ENCODE measurements around the gene HDC. TPM values are rescaled to one million over a fixed set of nuclear protein-coding genes. Genes with fewer than 3 reads are reported as not detected.

The HDC gene
- total RNA-seq, 4 donors from 2014 or later, result 0.66 to 5.9 (median 1.1) TPM

GRCh38 chr15:50227076-50227475 lies 38.5 kb downstream of the HDC start:
- Histone ChIP-seq H3K27me3 (no peaks in the 10 kb centered on the region), H3K9me3 (no peaks in the 10 kb centered on the region), H3K27ac (no peak overlapping the region), H3K36me3 (no peaks in the 10 kb centered on the region), H3K4me3 (no peak overlapping the region), H3K4me1 (no peaks in the 10 kb centered on the region)
- WGBS, 2 donors, result 69 to 76% methylated on average over 5 of the region's 5 CpGs
- TF ChIP-seq CTCF (IDR thresholded peaks at IDR 0.05), result no peak
- TF ChIP-seq POLR2A (IDR thresholded peaks at IDR 0.05), result no peak
- TF ChIP-seq EP300 (IDR thresholded peaks at IDR 0.05), result no peak
- DNase-seq (ENCODE audit: low spot score in 2 of 2), result no peak

- no peak for DNase-seq (ENCODE audit: low spot score in 2 of 2)
- no peak overlapping the region for H3K27ac ChIP-seq
- no peaks in the 10 kb centered on the region for H3K9me3 ChIP-seq
- no peaks in the 10 kb centered on the region for H3K27me3 ChIP-seq
- H3K4me3 ChIP-seq, result no peak overlapping the region
- WGBS, 2 donors, result 95 to 96% methylated on average over 3 of the region's 3 CpGs
- TF ChIP-seq EP300 (IDR thresholded peaks at IDR 0.05) (no peak), CTCF (IDR thresholded peaks at IDR 0.05) (no peak), POLR2A (IDR thresholded peaks at IDR 0.05) (no peak)
- no peaks in the 10 kb centered on the region for H3K36me3 ChIP-seq
- H3K4me1 ChIP-seq, result no peaks in the 10 kb centered on the region
These were observed 39.6 kb downstream of the HDC start for GRCh38 chr15:50225938-50226337.

- TF ChIP-seq CTCF (IDR thresholded peaks at IDR 0.05) (no peak), EP300 (IDR thresholded peaks at IDR 0.05) (no peak), POLR2A (IDR thresholded peaks at IDR 0.05) (no peak)
- Histone ChIP-seq H3K27ac (no peak overlapping the region), H3K36me3 (no peaks in the 10 kb centered on the region), H3K4me1 (no peaks in the 10 kb centered on the region), H3K9me3 (no peaks in the 10 kb centered on the region), H3K27me3 (no peaks in the 10 kb centered on the region), H3K4me3 (no peak overlapping the region)
- DNase-seq (ENCODE audit: low spot score in 2 of 2), result no peak
- 96 to 98% methylated on average over 1 of the region's 1 CpG for WGBS, 2 donors
These were observed 40.5 kb downstream of the HDC start for GRCh38 chr15:50225057-50225456.

- no peak for DNase-seq (ENCODE audit: low spot score in 2 of 2)
- no peaks in the 10 kb centered on the region for H3K27me3 ChIP-seq
- TF ChIP-seq POLR2A (IDR thresholded peaks at IDR 0.05), result no peak
- no peak for TF ChIP-seq CTCF (IDR thresholded peaks at IDR 0.05)
- TF ChIP-seq EP300 (IDR thresholded peaks at IDR 0.05), result no peak
- no peaks in the 10 kb centered on the region for H3K36me3 ChIP-seq
- no peaks in the 10 kb centered on the region for H3K9me3 ChIP-seq
- no peaks in the 10 kb centered on the region for H3K4me1 ChIP-seq
- no peak overlapping the region for H3K27ac ChIP-seq
- no peak overlapping the region for H3K4me3 ChIP-seq
- WGBS, 2 donors, result 71 to 77% methylated on average over 5 of the region's 5 CpGs
These were observed 40.9 kb downstream of the HDC start for GRCh38 chr15:50224606-50225005.

GRCh38 chr15:50222181-50222580 lies 43.3 kb downstream of the HDC start:
- 57 to 61% methylated on average over 2 of the region's 2 CpGs for WGBS, 2 donors
- DNase-seq (ENCODE audit: low spot score in 2 of 2), result no peak
- H3K9me3 ChIP-seq, result peaks cover 0 to 4% (median 0%) of the 10 kb centered on the region in 4 donors
- H3K4me3 ChIP-seq, result no peak overlapping the region
- no peak for TF ChIP-seq CTCF (IDR thresholded peaks at IDR 0.05)
- TF ChIP-seq POLR2A (IDR thresholded peaks at IDR 0.05), result no peak
- TF ChIP-seq EP300 (IDR thresholded peaks at IDR 0.05), result no peak
- no peaks in the 10 kb centered on the region for H3K4me1 ChIP-seq
- no peak overlapping the region for H3K27ac ChIP-seq
- H3K36me3 ChIP-seq, result no peaks in the 10 kb centered on the region
- no peaks in the 10 kb centered on the region for H3K27me3 ChIP-seq

Data from tibial nerve (tissue), 4 donors.